Naive thymus-derived CD4-positive, alpha-beta T cell (primary cell): Measurements from ENCODE around the gene CDH4. TPM values are rescaled to one million over a fixed set of nuclear protein-coding genes. Genes with fewer than 3 reads are reported as not detected.

Source experiments
- ATAC-seq: fragments of 150-1000 bp; cut with Tn5 transposase; 2 replicates; pipeline ENCODE4 v1.10.0; 2021; ENCODE audit warnings: mild to moderate bottlenecking, moderate library complexity
- CTCF ChIA-PET: fragments of 350-600 bp; sonication (Branson Sonifier 250); formaldehyde crosslinking; loops from one replicate; lab custom pipeline; 2021; ENCODE audit warnings: antibody characterized with exemption; lab: Charles Lee
- POLR2A ChIA-PET: fragments of 350-600 bp; sonication (Branson Sonifier 250); formaldehyde crosslinking; loops from one replicate; lab custom pipeline; 2021; ENCODE audit warnings: antibody characterized with exemption, inconsistent platforms; lab: Charles Lee
- DNase-seq, 9 donors: peaks; one replicate each; pipeline versions ENCODE4 v3.0.0 to v3.0.0-alpha.2; 2020 to 2022; ENCODE audit warnings: mixed read lengths in 1 of 9
- H3K27ac ChIP-seq: one replicate; pipeline ENCODE4 v1.7.0; 2013; ENCODE audit warnings: mild to moderate bottlenecking, low read depth, low read length, moderate library complexity
- H3K27me3 ChIP-seq, 2 donors: one replicate each; pipeline ENCODE4 v1.7.0; 2013; ENCODE audit warnings: low read length in 2 of 2, mild to moderate bottlenecking in 2 of 2, moderate library complexity in 2 of 2; ENCODE audit not compliant: control insufficient read depth in 2 of 2, insufficient read depth in 2 of 2
- H3K36me3 ChIP-seq, 3 experiments: 1 replicate in 2 of 3; 2 replicates in 1 of 3; pipeline ENCODE4 v1.7.0; 2013; ENCODE audit warnings: low read length in 3 of 3, mild to moderate bottlenecking in 3 of 3, moderate library complexity in 1 of 3; ENCODE audit not compliant: insufficient read depth in 3 of 3, control insufficient read depth in 2 of 3
- H3K4me1 ChIP-seq, 2 donors: one replicate each; pipeline ENCODE4 v1.7.0; 2013; ENCODE audit warnings: low read length in 2 of 2, mild to moderate bottlenecking in 2 of 2, moderate library complexity in 1 of 2; ENCODE audit not compliant: control insufficient read depth in 2 of 2, insufficient read depth in 2 of 2
- H3K4me3 ChIP-seq: 2 replicates; pipeline ENCODE4 v1.7.0; 2013; ENCODE audit warnings: mild to moderate bottlenecking, low read length
- H3K9me3 ChIP-seq, 3 experiments: 1 replicate in 2 of 3; 2 replicates in 1 of 3; pipeline ENCODE4 v1.7.0; 2013; ENCODE audit warnings: low read length in 3 of 3; ENCODE audit not compliant: control insufficient read depth in 2 of 3
- H3K27ac Mint-ChIP-seq, 9 donors: one replicate each; pipeline ENCODE4 v1.8.0; 2020 to 2022; ENCODE audit warnings: mixed read lengths in 9 of 9, mild to moderate bottlenecking in 8 of 9, moderate library complexity in 5 of 9, inconsistent platforms in 2 of 9
- H3K27me3 Mint-ChIP-seq, 5 donors: one replicate each; pipeline ENCODE4 v1.8.0; 2021 to 2022; ENCODE audit warnings: mixed read lengths in 5 of 5, mild to moderate bottlenecking in 1 of 5
- H3K36me3 Mint-ChIP-seq, 5 donors: one replicate each; pipeline ENCODE4 v1.8.0; 2020 to 2022; ENCODE audit warnings: mixed read lengths in 5 of 5, mild to moderate bottlenecking in 3 of 5, inconsistent platforms in 1 of 5
- H3K4me1 Mint-ChIP-seq, 7 donors: one replicate each; pipeline ENCODE4 v1.8.0; 2020 to 2022; ENCODE audit warnings: mixed read lengths in 7 of 7, mild to moderate bottlenecking in 3 of 7, inconsistent platforms in 1 of 7
- H3K4me3 Mint-ChIP-seq, 10 donors: one replicate each; pipeline ENCODE4 v1.8.0; 2020 to 2022; ENCODE audit warnings: mild to moderate bottlenecking in 10 of 10, mixed read lengths in 10 of 10, moderate library complexity in 6 of 10, inconsistent platforms in 2 of 10
- H3K9me3 Mint-ChIP-seq, 11 donors: one replicate each; pipeline ENCODE4 v1.8.0; 2020 to 2022; ENCODE audit warnings: mixed read lengths in 11 of 11, mild to moderate bottlenecking in 4 of 11, inconsistent platforms in 1 of 11, moderate library complexity in 1 of 11
- intact Hi-C, 2 donors: fragments of 100-400 bp; cut with micrococcal nuclease; formaldehyde crosslinking; loops; one replicate each; pipeline ENCODE4 v1.15.1; 2023
- polyA plus RNA-seq, 2 donors: library from polyadenylated mRNA; unstranded; fragments of 300-500 nt; fragmentation: Illumina TruSeq; gene quantifications; one replicate each; pipeline ENCODE4 v1.2.3, GENCODE V29; 2021
- total RNA-seq, 6 experiments: library from RNA in 5 of 6; stranded (reverse) in 5 of 6; gene quantifications; 1 replicate in 5 of 6; 2 replicates in 1 of 6; pipeline ENCODE4 v1.2.3 and lab custom pipeline; 2021 to 2026

CDH4 gene
- total and polyA plus RNA-seq, 7 experiments from 2014 or later, result 0.05 to 0.43 (median 0.14) TPM; not detected in 1

- no peaks in the 10 kb centered on the region for H3K4me1 ChIP-seq
- H3K27me3 ChIP-seq, result no peaks in the 10 kb centered on the region
- H3K27ac ChIP-seq, result no peak overlapping the region
- POLR2A ChIA-PET, result no interaction called here
- Mint-ChIP-seq H3K36me3 (peaks cover 0 to 3% (median 0%) of the 10 kb centered on the region in 5 donors), H3K27ac (no peak overlapping the region), H3K4me3 (no peak overlapping the region), H3K27me3 (peaks cover 0 to 21% (median 0%) of the 10 kb centered on the region in 5 donors), H3K9me3 (peaks cover 0 to 8% (median 0%) of the 10 kb centered on the region in 11 donors), H3K4me1 (no peaks in the 10 kb centered on the region)
- no peak for DNase-seq
- intact Hi-C loops, result no loop called here
- ATAC-seq, result no peak
- no peaks in the 10 kb centered on the region for H3K9me3 ChIP-seq
- no peak overlapping the region for H3K4me3 ChIP-seq
- no peaks in the 10 kb centered on the region for H3K36me3 ChIP-seq
- CTCF ChIA-PET, result no interaction called here
Measured at GRCh38 chr20:61686051-61686936, 434.2 kb downstream of the CDH4 start.

GRCh38 chr20:61688411-61688810, 436.4 kb downstream of the CDH4 start:
- peaks cover 0 to 15% (median 0%) of the 10 kb centered on the region in 5 donors for H3K27me3 Mint-ChIP-seq
- no peak overlapping the region for H3K27ac Mint-ChIP-seq
- Histone ChIP-seq H3K27me3 (no peaks in the 10 kb centered on the region), H3K9me3 (no peaks in the 10 kb centered on the region), H3K4me3 (no peak overlapping the region), H3K4me1 (no peaks in the 10 kb centered on the region), H3K36me3 (no peaks in the 10 kb centered on the region), H3K27ac (no peak overlapping the region)
- H3K4me3 Mint-ChIP-seq, result no peak overlapping the region
- H3K36me3 Mint-ChIP-seq, result peaks cover 0 to 3% (median 0%) of the 10 kb centered on the region in 5 donors
- intact Hi-C loops, result no loop called here
- POLR2A ChIA-PET, result no interaction called here
- CTCF ChIA-PET, result no interaction called here
- H3K9me3 Mint-ChIP-seq, result peaks cover 0 to 6% (median 0%) of the 10 kb centered on the region in 11 donors
- no peak for ATAC-seq
- no peak for DNase-seq
- no peaks in the 10 kb centered on the region for H3K4me1 Mint-ChIP-seq

- peaks cover 0 to 10% (median 0%) of the 10 kb centered on the region in 5 donors for H3K27me3 Mint-ChIP-seq
- Histone ChIP-seq H3K4me1 (no peaks in the 10 kb centered on the region), H3K9me3 (no peaks in the 10 kb centered on the region), H3K36me3 (no peaks in the 10 kb centered on the region), H3K27me3 (no peaks in the 10 kb centered on the region), H3K4me3 (no peak overlapping the region), H3K27ac (no peak overlapping the region)
- H3K4me1 Mint-ChIP-seq, result no peaks in the 10 kb centered on the region
- ChIA-PET POLR2A (no interaction called here), CTCF (no interaction called here)
- no peak for DNase-seq
- intact Hi-C loops, result no loop called here
- no peak for ATAC-seq
- peaks cover 0 to 3% (median 0%) of the 10 kb centered on the region in 5 donors for H3K36me3 Mint-ChIP-seq
- no peak overlapping the region for H3K4me3 Mint-ChIP-seq
- peaks cover 0 to 3% (median 0%) of the 10 kb centered on the region in 11 donors for H3K9me3 Mint-ChIP-seq
- H3K27ac Mint-ChIP-seq, result no peak overlapping the region
Measured at GRCh38 chr20:61690150-61690549, 438.1 kb downstream of the CDH4 start.

- Mint-ChIP-seq H3K27ac (no peak overlapping the region), H3K36me3 (peaks cover 0 to 3% (median 0%) of the 10 kb centered on the region in 5 donors), H3K9me3 (peaks cover 0 to 1% (median 0%) of the 10 kb centered on the region in 11 donors), H3K27me3 (peaks cover 0 to 14% (median 0%) of the 10 kb centered on the region in 5 donors), H3K4me1 (no peaks in the 10 kb centered on the region), H3K4me3 (no peak overlapping the region)
- no peak overlapping the region for H3K27ac ChIP-seq
- no peak for ATAC-seq
- no peaks in the 10 kb centered on the region for H3K36me3 ChIP-seq
- H3K9me3 ChIP-seq, result no peaks in the 10 kb centered on the region
- ChIA-PET CTCF (no interaction called here), POLR2A (no interaction called here)
- intact Hi-C loops, result no loop called here
- H3K4me1 ChIP-seq, result no peaks in the 10 kb centered on the region
- no peak for DNase-seq
- H3K4me3 ChIP-seq, result no peak overlapping the region
- H3K27me3 ChIP-seq, result no peaks in the 10 kb centered on the region
Measured at GRCh38 chr20:61690993-61691838, 439.2 kb downstream of the CDH4 start.

- H3K4me3 Mint-ChIP-seq, result no peak overlapping the region
- H3K27me3 Mint-ChIP-seq, result peaks cover 0 to 20% (median 0%) of the 10 kb centered on the region in 5 donors
- peaks cover 0 to 2% (median 0%) of the 10 kb centered on the region in 11 donors for H3K9me3 Mint-ChIP-seq
- ATAC-seq (no peak), DNase-seq (no peak)
- peaks cover 0 to 3% (median 0%) of the 10 kb centered on the region in 5 donors for H3K36me3 Mint-ChIP-seq
- intact Hi-C loops, result no loop called here
- Histone ChIP-seq H3K27ac (no peak overlapping the region), H3K27me3 (no peaks in the 10 kb centered on the region), H3K9me3 (no peaks in the 10 kb centered on the region), H3K36me3 (no peaks in the 10 kb centered on the region), H3K4me3 (no peak overlapping the region), H3K4me1 (no peaks in the 10 kb centered on the region)
- ChIA-PET CTCF (no interaction called here), POLR2A (no interaction called here)
- no peak overlapping the region for H3K27ac Mint-ChIP-seq
- no peaks in the 10 kb centered on the region for H3K4me1 Mint-ChIP-seq
Measured at GRCh38 chr20:61691978-61692377, 439.9 kb downstream of the CDH4 start.

GRCh38 chr20:61692479-61692878, 440.4 kb downstream of the CDH4 start:
- peaks cover 0 to 20% (median 0%) of the 10 kb centered on the region in 5 donors for H3K27me3 Mint-ChIP-seq
- H3K4me3 ChIP-seq, result no peak overlapping the region
- ChIA-PET POLR2A (no interaction called here), CTCF (no interaction called here)
- H3K4me3 Mint-ChIP-seq, result no peak overlapping the region
- DNase-seq, result no peak
- no peak overlapping the region for H3K27ac ChIP-seq
- H3K9me3 Mint-ChIP-seq, result peaks cover 0 to 2% (median 0%) of the 10 kb centered on the region in 11 donors
- H3K4me1 ChIP-seq, result no peaks in the 10 kb centered on the region
- intact Hi-C loops, result no loop called here
- no peaks in the 10 kb centered on the region for H3K27me3 ChIP-seq
- no peak overlapping the region for H3K27ac Mint-ChIP-seq
- H3K9me3 ChIP-seq, result no peaks in the 10 kb centered on the region
- H3K36me3 Mint-ChIP-seq, result peaks cover 0 to 3% (median 0%) of the 10 kb centered on the region in 5 donors
- no peaks in the 10 kb centered on the region for H3K4me1 Mint-ChIP-seq
- H3K36me3 ChIP-seq, result no peaks in the 10 kb centered on the region
- no peak for ATAC-seq
